ENCODE measurements around the gene GRK2. TPM values are rescaled to one million over a fixed set of nuclear protein-coding genes. Genes with fewer than 3 reads are reported as not detected.

GRK2 gene
- total RNA-seq, 2 donors from 2014 or later, result 58.0 to 61.7 TPM

DNA sequence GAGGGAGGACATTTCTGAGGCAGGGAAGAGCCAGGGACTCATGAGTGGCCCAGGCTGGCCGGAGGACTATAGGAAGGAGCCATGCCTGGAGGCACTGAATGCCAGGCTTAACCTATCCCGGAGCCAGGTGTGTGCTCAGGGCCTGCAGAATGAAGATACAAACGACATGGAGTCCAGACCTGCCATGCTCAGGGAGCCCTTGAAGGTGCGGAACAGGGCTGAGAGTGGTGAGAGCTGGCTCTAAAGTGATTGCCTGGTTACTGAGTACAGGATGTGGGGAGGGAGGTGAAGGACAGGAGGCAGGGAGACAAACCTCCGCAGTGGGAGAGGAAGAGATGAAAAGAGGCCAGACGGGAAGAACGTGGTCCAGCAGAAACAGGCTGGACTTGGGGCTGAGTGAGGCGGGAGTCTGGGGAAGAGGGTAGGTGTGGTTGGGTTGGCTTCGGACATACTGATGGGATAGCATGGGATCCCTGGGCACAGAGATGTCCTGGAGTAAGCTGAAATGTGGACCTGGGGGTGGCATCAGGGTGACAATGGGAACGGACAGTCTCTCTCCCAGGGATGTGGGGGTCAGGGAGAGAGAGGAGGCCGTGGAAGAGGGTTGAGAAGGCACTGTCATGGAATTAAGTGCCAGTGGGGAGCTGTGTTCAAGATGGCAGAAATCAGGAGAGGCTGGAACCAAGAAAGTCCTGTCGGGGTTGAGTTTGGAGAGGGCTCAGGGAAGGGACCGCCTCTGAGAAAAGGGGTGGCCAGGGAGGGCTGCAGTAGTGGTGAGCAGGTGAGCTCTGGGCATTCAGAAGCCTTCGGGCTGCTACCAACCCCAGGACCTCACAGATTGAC, 21.3 kb downstream of the GRK2 start:
- H3K4me1 ChIP-seq (ENCODE audit: control insufficient read depth, insufficient read depth, low read length), result no peaks in the 10 kb centered on the region
- no peaks in the 10 kb centered on the region for H3K27me3 ChIP-seq (ENCODE audit: control insufficient read depth, insufficient read depth, low read length, poor library complexity, severe bottlenecking)
- H3K36me3 Mint-ChIP-seq (ENCODE audit: low read depth), result peaks cover 35% of the 10 kb centered on the region
- no peaks in the 10 kb centered on the region for H3K9me3 Mint-ChIP-seq
- peaks cover 10% of the 10 kb centered on the region for H3K4me1 Mint-ChIP-seq
- peaks cover under 1% of the 10 kb centered on the region for H3K9me3 ChIP-seq (ENCODE audit: control insufficient read depth, low read length)
- DNase-seq, result no peak
- H3K36me3 ChIP-seq (ENCODE audit: control insufficient read depth, insufficient read depth, low read length), result peaks cover 28% of the 10 kb centered on the region
- H3K4me3 Mint-ChIP-seq, result peak overlapping the region; percentile 62
- peak overlapping the region; percentile 89 for H3K27ac ChIP-seq (ENCODE audit: low read depth, low read length)
- H3K4me3 ChIP-seq (ENCODE audit: low read length), result peak overlapping the region; percentile 82
- TF ChIP-seq, protein P1, sequence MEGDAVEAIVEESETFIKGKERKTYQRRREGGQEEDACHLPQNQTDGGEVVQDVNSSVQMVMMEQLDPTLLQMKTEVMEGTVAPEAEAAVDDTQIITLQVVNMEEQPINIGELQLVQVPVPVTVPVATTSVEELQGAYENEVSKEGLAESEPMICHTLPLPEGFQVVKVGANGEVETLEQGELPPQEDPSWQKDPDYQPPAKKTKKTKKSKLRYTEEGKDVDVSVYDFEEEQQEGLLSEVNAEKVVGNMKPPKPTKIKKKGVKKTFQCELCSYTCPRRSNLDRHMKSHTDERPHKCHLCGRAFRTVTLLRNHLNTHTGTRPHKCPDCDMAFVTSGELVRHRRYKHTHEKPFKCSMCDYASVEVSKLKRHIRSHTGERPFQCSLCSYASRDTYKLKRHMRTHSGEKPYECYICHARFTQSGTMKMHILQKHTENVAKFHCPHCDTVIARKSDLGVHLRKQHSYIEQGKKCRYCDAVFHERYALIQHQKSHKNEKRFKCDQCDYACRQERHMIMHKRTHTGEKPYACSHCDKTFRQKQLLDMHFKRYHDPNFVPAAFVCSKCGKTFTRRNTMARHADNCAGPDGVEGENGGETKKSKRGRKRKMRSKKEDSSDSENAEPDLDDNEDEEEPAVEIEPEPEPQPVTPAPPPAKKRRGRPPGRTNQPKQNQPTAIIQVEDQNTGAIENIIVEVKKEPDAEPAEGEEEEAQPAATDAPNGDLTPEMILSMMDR (conservative IDR thresholded peaks at IDR 0.05), result no peak
- 92 to 96% methylated on average over 12 to 14 of the region's 14 CpGs for WGBS, 2 experiments (ENCODE audit: insufficient coverage in 1 of 2, insufficient read length in 1 of 2)
- H3K27me3 Mint-ChIP-seq (ENCODE audit: insufficient read depth), result no peaks in the 10 kb centered on the region
- peak overlapping the region; percentile 91 for H3K27ac Mint-ChIP-seq
- H3K9ac ChIP-seq (ENCODE audit: extremely low read depth, low read length, poor library complexity, severe bottlenecking), result no peak overlapping the region

DNA sequence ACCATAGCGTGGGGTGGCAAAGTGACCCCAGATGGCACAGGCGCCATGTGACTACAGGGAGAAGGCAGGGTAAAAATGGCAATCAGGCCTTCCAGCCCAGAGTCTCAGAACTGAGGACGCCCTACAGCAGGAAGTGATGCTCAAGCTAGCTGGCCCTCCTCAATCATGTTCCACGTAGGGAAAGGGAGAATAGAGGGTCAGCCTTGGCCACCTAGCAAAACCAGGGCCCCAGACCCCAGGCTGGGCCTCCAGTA, 21.9 kb downstream of the GRK2 start:
- H3K4me1 Mint-ChIP-seq, result peaks cover 10% of the 10 kb centered on the region
- 59 to 68% methylated on average over 3 to 4 of the region's 4 CpGs for WGBS, 2 experiments (ENCODE audit: insufficient coverage in 1 of 2, insufficient read length in 1 of 2)
- peak overlapping the region; percentile 82 for H3K4me3 ChIP-seq (ENCODE audit: low read length)
- H3K9me3 ChIP-seq (ENCODE audit: control insufficient read depth, low read length), result peaks cover 6% of the 10 kb centered on the region
- H3K9me3 Mint-ChIP-seq, result no peaks in the 10 kb centered on the region
- H3K36me3 ChIP-seq (ENCODE audit: control insufficient read depth, insufficient read depth, low read length), result peaks cover 29% of the 10 kb centered on the region
- TF ChIP-seq, protein P1 (conservative IDR thresholded peaks at IDR 0.05), result no peak
- no peaks in the 10 kb centered on the region for H3K27me3 ChIP-seq (ENCODE audit: control insufficient read depth, insufficient read depth, low read length, poor library complexity, severe bottlenecking)
- H3K4me1 ChIP-seq (ENCODE audit: control insufficient read depth, insufficient read depth, low read length), result no peaks in the 10 kb centered on the region
- DNase-seq, result no peak
- peaks cover 35% of the 10 kb centered on the region for H3K36me3 Mint-ChIP-seq (ENCODE audit: low read depth)
- peak overlapping the region; percentile 91 for H3K27ac Mint-ChIP-seq
- peak overlapping the region; percentile 89 for H3K27ac ChIP-seq (ENCODE audit: low read depth, low read length)
- H3K9ac ChIP-seq (ENCODE audit: extremely low read depth, low read length, poor library complexity, severe bottlenecking), result peak overlapping the region; percentile 59
- no peaks in the 10 kb centered on the region for H3K27me3 Mint-ChIP-seq (ENCODE audit: insufficient read depth)
- H3K4me3 Mint-ChIP-seq, result peak overlapping the region; percentile 62

DNA sequence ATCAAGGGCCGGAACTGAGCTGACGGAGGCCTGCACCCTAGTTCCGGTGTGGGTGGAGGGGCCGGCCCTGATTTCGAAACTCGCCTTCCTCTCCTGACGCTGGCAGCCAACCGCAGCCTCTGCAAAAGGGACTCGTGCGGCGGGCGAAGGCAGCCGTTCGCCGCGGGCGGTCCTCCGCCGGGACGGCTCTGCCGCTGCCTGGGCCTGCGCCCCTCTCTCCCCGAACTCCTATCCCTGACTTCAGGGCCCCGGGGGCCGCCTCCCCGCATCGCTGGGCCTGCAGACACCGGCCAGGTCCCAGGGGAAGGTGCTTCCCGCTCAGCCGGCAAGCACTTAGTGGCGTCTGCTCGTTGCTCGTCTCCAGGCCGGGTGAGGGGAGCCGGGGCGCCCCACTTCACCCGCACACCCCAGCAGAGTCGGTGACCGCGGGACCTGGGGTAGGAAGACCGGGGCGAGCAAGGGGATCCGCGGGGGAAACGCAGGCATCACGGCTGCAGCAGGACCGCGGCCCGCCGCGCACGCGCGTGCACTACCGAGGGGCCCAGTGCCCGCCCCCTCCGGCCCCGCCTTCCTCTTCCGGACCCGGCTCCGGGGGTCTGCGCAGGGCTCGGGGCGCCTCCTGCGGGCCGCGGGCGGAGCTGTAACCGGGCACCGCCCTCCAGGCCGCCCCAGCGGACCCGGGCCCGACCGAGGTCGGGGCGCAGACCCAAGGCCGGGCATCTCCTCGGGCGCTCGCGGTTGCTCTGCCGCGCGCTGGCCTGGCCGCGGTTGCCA, 22.4 kb downstream of the GRK2 start:
- no peaks in the 10 kb centered on the region for H3K27me3 ChIP-seq (ENCODE audit: control insufficient read depth, insufficient read depth, low read length, poor library complexity, severe bottlenecking)
- H3K27ac ChIP-seq (ENCODE audit: low read depth, low read length), result peak overlapping the region; percentile 89
- Mint-ChIP-seq H3K36me3 (ENCODE audit: low read depth) (peaks cover 33% of the 10 kb centered on the region), H3K27ac (peak overlapping the region; percentile 91), H3K4me3 (peak overlapping the region; percentile 62), H3K27me3 (ENCODE audit: insufficient read depth) (no peaks in the 10 kb centered on the region), H3K4me1 (peaks cover 10% of the 10 kb centered on the region), H3K9me3 (no peaks in the 10 kb centered on the region)
- peak overlapping the region; percentile 82 for H3K4me3 ChIP-seq (ENCODE audit: low read length)
- no peaks in the 10 kb centered on the region for H3K4me1 ChIP-seq (ENCODE audit: control insufficient read depth, insufficient read depth, low read length)
- peaks cover 7% of the 10 kb centered on the region for H3K9me3 ChIP-seq (ENCODE audit: control insufficient read depth, low read length)
- H3K9ac ChIP-seq (ENCODE audit: extremely low read depth, low read length, poor library complexity, severe bottlenecking), result peak overlapping the region; percentile 59
- peaks cover 29% of the 10 kb centered on the region for H3K36me3 ChIP-seq (ENCODE audit: control insufficient read depth, insufficient read depth, low read length)
- peak; percentile 94 for DNase-seq
- TF ChIP-seq, protein P1 (conservative IDR thresholded peaks at IDR 0.05), result peak; percentile 73
- 0 to 1% methylated on average over 1 to 87 of the region's 87 CpGs for WGBS, 2 experiments (ENCODE audit: insufficient coverage in 1 of 2, insufficient read length in 1 of 2)
